Suprapubic skin (tissue), 3 donors: ENCODE results near the gene TTC24.
"Not testable (repeated sequence)": the region's sequence is repeated elsewhere in the genome, so short reads cannot be mapped to it uniquely, and the experiment has no call there.

Source experiments
- POLR2A ChIP-seq, 2 donors: fragments of 450-650 bp; IDR thresholded peaks; one replicate each; pipeline ENCODE4 v1.6.1; 2017; ENCODE audit warnings: antibody characterized with exemption in 2 of 2, mild to moderate bottlenecking in 2 of 2, moderate library complexity in 2 of 2
- TF ChIP-seq, protein P1 (sequence below), 2 donors: fragments of 200-600 bp in 1 of 2; fragments of 450-650 bp in 1 of 2; sonication (generic) in 1 of 2; IDR thresholded peaks; one replicate each; pipeline ENCODE4 v1.5.1; 2016 to 2019; ENCODE audit warnings: antibody characterized with exemption in 2 of 2, mild to moderate bottlenecking in 1 of 2, moderate library complexity in 1 of 2

- TF ChIP-seq, protein P1, sequence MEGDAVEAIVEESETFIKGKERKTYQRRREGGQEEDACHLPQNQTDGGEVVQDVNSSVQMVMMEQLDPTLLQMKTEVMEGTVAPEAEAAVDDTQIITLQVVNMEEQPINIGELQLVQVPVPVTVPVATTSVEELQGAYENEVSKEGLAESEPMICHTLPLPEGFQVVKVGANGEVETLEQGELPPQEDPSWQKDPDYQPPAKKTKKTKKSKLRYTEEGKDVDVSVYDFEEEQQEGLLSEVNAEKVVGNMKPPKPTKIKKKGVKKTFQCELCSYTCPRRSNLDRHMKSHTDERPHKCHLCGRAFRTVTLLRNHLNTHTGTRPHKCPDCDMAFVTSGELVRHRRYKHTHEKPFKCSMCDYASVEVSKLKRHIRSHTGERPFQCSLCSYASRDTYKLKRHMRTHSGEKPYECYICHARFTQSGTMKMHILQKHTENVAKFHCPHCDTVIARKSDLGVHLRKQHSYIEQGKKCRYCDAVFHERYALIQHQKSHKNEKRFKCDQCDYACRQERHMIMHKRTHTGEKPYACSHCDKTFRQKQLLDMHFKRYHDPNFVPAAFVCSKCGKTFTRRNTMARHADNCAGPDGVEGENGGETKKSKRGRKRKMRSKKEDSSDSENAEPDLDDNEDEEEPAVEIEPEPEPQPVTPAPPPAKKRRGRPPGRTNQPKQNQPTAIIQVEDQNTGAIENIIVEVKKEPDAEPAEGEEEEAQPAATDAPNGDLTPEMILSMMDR (IDR thresholded peaks at IDR 0.05), result not testable (repeated sequence)
- not testable (repeated sequence) for TF ChIP-seq POLR2A (IDR thresholded peaks at IDR 0.05)
Measured at GRCh38 chr1:156607344-156607743, 27.8 kb downstream of the TTC24 start.
